GM23338 (cell line): ENCODE results near the gene ZNF644. TPM values are rescaled to one million over a fixed set of nuclear protein-coding genes. Genes with fewer than 3 reads are reported as not detected.
"Not testable (repeated sequence)": the region's sequence is repeated elsewhere in the genome, so short reads cannot be mapped to it uniquely, and the experiment has no call there.

Source experiments
- ATAC-seq: fragments of 200-7000 bp; cut with Tn5 transposase; 3 replicates; pipeline ENCODE4 v1.9.1; 2020
- DNase-seq: peaks from one replicate; pipeline ENCODE4 v3.0.0-alpha.2; 2015; ENCODE audit warnings: low spot score
- H2AFZ ChIP-seq: fragments of 200-600 bp; sonication (generic); 2 replicates; pipeline ENCODE4 v1.8.0; 2016; ENCODE audit warnings: antibody characterized with exemption, mild to moderate bottlenecking, moderate library complexity
- H3F3A ChIP-seq: fragments of 200-600 bp; sonication (generic); replicated peaks from 2 replicates; pipeline ENCODE4 v1.8.0; 2017; ENCODE audit warnings: antibody characterized with exemption, mixed run types, low read depth
- H3K27ac ChIP-seq: fragments of 200-600 bp; sonication (generic); 2 replicates; pipeline ENCODE4 v1.6.1; 2016; ENCODE audit warnings: low read depth
- H3K27me3 ChIP-seq: fragments of 200-600 bp; sonication (generic); 2 replicates; pipeline ENCODE4 v1.8.0; 2016; ENCODE audit warnings: mild to moderate bottlenecking, mixed run types, moderate library complexity; ENCODE audit not compliant: insufficient read depth
- H3K36me3 ChIP-seq: fragments of 200-600 bp; sonication (generic); 2 replicates; pipeline ENCODE4 v1.8.0; 2016; ENCODE audit warnings: mild to moderate bottlenecking; ENCODE audit not compliant: insufficient read depth
- H3K4me1 ChIP-seq: fragments of 200-600 bp; sonication (generic); 2 replicates; pipeline ENCODE4 v1.8.0; 2016; ENCODE audit warnings: mild to moderate bottlenecking, moderate library complexity; ENCODE audit not compliant: insufficient read depth
- H3K4me2 ChIP-seq: fragments of 200-600 bp; sonication (generic); 2 replicates; pipeline ENCODE4 v1.7.1; 2017; ENCODE audit warnings: mixed run types
- H3K4me3 ChIP-seq: fragments of 200-600 bp; sonication (generic); 2 replicates; pipeline ENCODE4 v1.6.1; 2016; ENCODE audit warnings: mixed run types
- H3K79me2 ChIP-seq: fragments of 200-600 bp; sonication (generic); replicated peaks from 2 replicates; pipeline ENCODE4 v1.8.0; 2017; ENCODE audit warnings: mild to moderate bottlenecking; ENCODE audit not compliant: insufficient read depth
- H3K9me2 ChIP-seq: fragments of 200-600 bp; sonication (generic); 2 replicates; pipeline ENCODE4 v1.8.0; 2017; ENCODE audit not compliant: insufficient read depth
- H4K20me1 ChIP-seq: fragments of 200-600 bp; sonication (generic); replicated peaks from 2 replicates; pipeline ENCODE4 v1.8.0; 2017; ENCODE audit warnings: mild to moderate bottlenecking; ENCODE audit not compliant: insufficient read depth
- H3K27ac Mint-ChIP-seq: 2 replicates; pipeline ENCODE4 v1.8.0; 2020; ENCODE audit warnings: inconsistent platforms, mild to moderate bottlenecking, moderate library complexity, mixed read lengths
- H3K27me3 Mint-ChIP-seq: 3 replicates; pipeline ENCODE4 v1.8.0; 2022; ENCODE audit warnings: low read depth, mild to moderate bottlenecking, moderate library complexity, mixed read lengths, inconsistent platforms; ENCODE audit not compliant: insufficient read depth, poor library complexity
- H3K36me3 Mint-ChIP-seq: 3 replicates; pipeline ENCODE4 v1.8.0; 2021; ENCODE audit warnings: low read depth, mild to moderate bottlenecking, inconsistent platforms, moderate library complexity, mixed read lengths
- H3K4me1 Mint-ChIP-seq: 3 replicates; pipeline ENCODE4 v1.8.0; 2020; ENCODE audit warnings: mild to moderate bottlenecking, inconsistent platforms, mixed read lengths
- H3K4me3 Mint-ChIP-seq: 3 replicates; pipeline ENCODE4 v1.8.0; 2021; ENCODE audit warnings: moderate library complexity, mild to moderate bottlenecking, inconsistent platforms, mixed read lengths
- H3K9me3 Mint-ChIP-seq: 3 replicates; pipeline ENCODE4 v1.8.0; 2020; ENCODE audit warnings: moderate library complexity, mild to moderate bottlenecking, inconsistent platforms, mixed read lengths
- CTCF ChIP-seq, 2 experiments: fragments of 200-600 bp in 1 of 2; sonication (generic) in 1 of 2; conservative IDR thresholded peaks; 2 replicates each; pipeline versions ENCODE4 v1.5.1 to v1.6.1; 2016 to 2017; ENCODE audit warnings: antibody characterized with exemption in 2 of 2, low read depth in 2 of 2, mild to moderate bottlenecking in 2 of 2, moderate library complexity in 1 of 2
- EZH2 ChIP-seq: fragments of 200-600 bp; sonication (generic); IDR thresholded peaks from one replicate; pipeline ENCODE4 v1.8.0; 2017; ENCODE audit warnings: antibody characterized with exemption, mild to moderate bottlenecking, low read depth; ENCODE audit not compliant: unreplicated experiment
- ZNF114 ChIP-seq: fragments of 250-450 bp; sonication (Bioruptor Pico); IDR thresholded peaks from 2 replicates; pipeline ENCODE4 v1.5.0; 2020; ENCODE audit warnings: mild to moderate bottlenecking, moderate library complexity
- ZNF331 ChIP-seq: fragments of 250-450 bp; sonication (Bioruptor Pico); IDR thresholded peaks from 2 replicates; pipeline ENCODE4 v1.5.0; 2020; ENCODE audit warnings: low read depth, mild to moderate bottlenecking, moderate library complexity
- polyA plus RNA-seq: library from polyadenylated mRNA; unstranded; fragments of >200 nt; fragmentation: Nextera tagmentation; extraction: Ambion mirVana; gene quantifications from 2 replicates; pipeline ENCODE4 v1.2.1, GENCODE V29; 2016
- total RNA-seq: library from RNA; depleted of rRNA; stranded (reverse); fragments of >200 nt; shearing (Covaris generic); gene quantifications from 2 replicates; pipeline ENCODE4 v1.2.3, GENCODE V29; 2014

ZNF644 gene
- total and polyA plus RNA-seq, 2 experiments from 2014 or later, result 101 to 103 TPM

DNA sequence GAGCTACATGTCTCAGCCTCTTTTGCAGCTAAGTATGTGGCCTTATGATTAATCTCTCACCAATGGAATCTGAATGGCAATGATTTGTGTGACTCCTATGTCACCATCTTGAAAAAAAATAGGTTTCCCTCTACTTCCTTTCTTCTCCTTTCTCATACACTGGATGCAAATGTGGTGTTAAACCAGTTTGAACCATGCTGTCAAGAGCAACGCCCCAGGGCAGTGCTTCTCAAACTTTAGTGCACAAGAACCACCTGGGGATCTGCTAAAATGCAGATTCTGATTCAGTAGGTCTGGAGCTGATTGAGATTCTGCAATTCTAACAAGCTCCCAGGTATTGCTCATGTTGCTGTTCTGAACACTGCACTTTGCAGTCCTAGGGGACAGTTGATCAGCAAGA is 44.7 kb upstream of the ZNF644 start:
- H3K4me1 Mint-ChIP-seq, result peaks cover 19% of the 10 kb centered on the region
- peaks cover 10% of the 10 kb centered on the region; the same call in 1 of the 2 replicates for H3K9me2 ChIP-seq
- no peaks in the 10 kb centered on the region for H3K79me2 ChIP-seq
- H3K4me3 ChIP-seq, result no peak overlapping the region
- ATAC-seq (peak; percentile 52), DNase-seq (no peak)
- H3K4me2 ChIP-seq, result 0 out of 2 replicates have a peak overlapping the region, but pooled peaks have one; percentile 30
- peaks cover 2% of the 10 kb centered on the region for H3K27me3 Mint-ChIP-seq
- no peaks in the 10 kb centered on the region for H4K20me1 ChIP-seq
- H3K9me3 Mint-ChIP-seq, result no peaks in the 10 kb centered on the region
- H3K27ac Mint-ChIP-seq, result no peak overlapping the region
- H3K4me3 Mint-ChIP-seq, result no peak overlapping the region
- no peaks in the 10 kb centered on the region for H3F3A ChIP-seq
- H3K36me3 ChIP-seq, result no peaks in the 10 kb centered on the region
- H3K27me3 ChIP-seq, result no peaks in the 10 kb centered on the region
- H2AFZ ChIP-seq, result peak overlapping the region; percentile 86; the same call in 1 of the 2 replicates
- H3K36me3 Mint-ChIP-seq, result peaks cover 5% of the 10 kb centered on the region; the same call in 1 of the 3 replicates
- H3K4me1 ChIP-seq, result peaks cover 21% of the 10 kb centered on the region; the same call in 1 of the 2 replicates
- no peak overlapping the region; the same call in 1 of the 2 replicates for H3K27ac ChIP-seq
- TF ChIP-seq CTCF (conservative IDR thresholded peaks at IDR 0.05; ENCODE audit: low read depth in 2 of 2) (no peak), EZH2 (no peak), ZNF114 (CRISPR knock-in tag) (no peak)

DNA sequence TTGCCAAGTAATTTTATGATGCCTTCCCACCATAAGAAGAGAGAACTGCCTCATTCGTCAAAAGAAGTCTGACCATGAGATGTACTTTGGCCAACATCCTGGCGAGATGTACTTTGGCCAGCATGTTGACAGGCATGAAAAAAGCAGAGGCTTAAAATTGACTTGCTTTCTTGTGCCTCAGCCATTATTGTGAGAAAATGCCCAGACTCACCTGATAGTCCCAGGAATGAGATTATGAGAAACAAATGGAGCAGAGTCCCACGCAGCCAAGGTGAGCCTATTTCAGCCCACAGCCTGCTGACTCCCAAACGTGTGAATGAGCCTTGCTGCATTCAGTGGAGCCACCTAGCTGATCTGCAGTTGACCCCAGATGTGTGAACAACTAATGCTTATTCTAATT is 43.5 kb upstream of the ZNF644 start:
- no peaks in the 10 kb centered on the region for H3K9me3 Mint-ChIP-seq
- H3K4me1 ChIP-seq, result peaks cover 16% of the 10 kb centered on the region; the same call in 1 of the 2 replicates
- H3K4me3 Mint-ChIP-seq, result no peak overlapping the region
- H3K27ac ChIP-seq, result no peak overlapping the region
- H3K4me3 ChIP-seq, result no peak overlapping the region
- no peak for ATAC-seq
- no peak overlapping the region for H3K4me2 ChIP-seq
- H3K4me1 Mint-ChIP-seq, result peaks cover 11% of the 10 kb centered on the region
- H2AFZ ChIP-seq, result no peak overlapping the region
- no peak for DNase-seq
- TF ChIP-seq CTCF (conservative IDR thresholded peaks at IDR 0.05; ENCODE audit: low read depth in 2 of 2), result peak in 1 of 2 experiments; percentile 25; a peak in 2 of 4 replicates
- no peak for TF ChIP-seq ZNF331
- no peak overlapping the region for H3K27ac Mint-ChIP-seq
- H3K36me3 ChIP-seq, result no peaks in the 10 kb centered on the region
- no peaks in the 10 kb centered on the region for H3F3A ChIP-seq
- H3K27me3 Mint-ChIP-seq, result peaks cover 2% of the 10 kb centered on the region
- peaks cover 13% of the 10 kb centered on the region; the same call in 1 of the 2 replicates for H3K9me2 ChIP-seq
- no peaks in the 10 kb centered on the region for H3K27me3 ChIP-seq
- H3K36me3 Mint-ChIP-seq, result peaks cover 6% of the 10 kb centered on the region; the same call in 2 of the 3 replicates
- H4K20me1 ChIP-seq, result no peaks in the 10 kb centered on the region
- no peaks in the 10 kb centered on the region for H3K79me2 ChIP-seq

DNA sequence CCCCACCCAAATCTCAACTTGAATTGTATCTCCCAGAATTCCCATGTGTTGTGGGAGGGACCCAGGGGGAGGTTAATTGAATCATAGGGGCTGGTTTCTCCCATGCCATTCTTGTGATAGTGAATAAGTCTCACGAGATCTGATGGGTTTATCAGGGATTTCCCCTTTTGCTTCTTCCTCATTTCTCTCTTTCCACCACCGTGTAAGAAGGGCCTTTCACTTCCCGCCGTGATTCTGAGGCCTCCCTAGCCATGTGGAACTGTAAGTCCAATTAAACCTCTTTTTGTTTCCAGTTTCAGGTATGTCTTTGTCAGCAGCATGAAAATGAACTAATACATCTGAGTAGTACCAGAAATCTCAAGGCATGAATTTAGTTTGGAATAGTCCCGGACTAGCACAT is 41.6 kb upstream of the ZNF644 start:
- H2AFZ ChIP-seq, H3K4me2 ChIP-seq, H3K79me2 ChIP-seq, H3K27ac ChIP-seq, H3K27ac Mint-ChIP-seq, H4K20me1 ChIP-seq, H3K27me3 ChIP-seq, H3K4me1 Mint-ChIP-seq, DNase-seq, H3K36me3 Mint-ChIP-seq, H3K36me3 ChIP-seq, H3K4me3 ChIP-seq, H3K4me3 Mint-ChIP-seq, H3K27me3 Mint-ChIP-seq, H3F3A ChIP-seq, ATAC-seq, H3K9me3 Mint-ChIP-seq: not testable (repeated sequence)
- peaks cover 17% of the 10 kb centered on the region; the same call in 1 of the 2 replicates for H3K9me2 ChIP-seq
- H3K4me1 ChIP-seq, result peaks cover 13% of the 10 kb centered on the region; the same call in 1 of the 2 replicates
